Measurements from ENCODE around the gene TRMU.

Gene TRMU

GRCh38 chr22:46371623-46372226 lies 36.2 kb downstream of the TRMU start:
- DNase-seq, result no peak

DNA sequence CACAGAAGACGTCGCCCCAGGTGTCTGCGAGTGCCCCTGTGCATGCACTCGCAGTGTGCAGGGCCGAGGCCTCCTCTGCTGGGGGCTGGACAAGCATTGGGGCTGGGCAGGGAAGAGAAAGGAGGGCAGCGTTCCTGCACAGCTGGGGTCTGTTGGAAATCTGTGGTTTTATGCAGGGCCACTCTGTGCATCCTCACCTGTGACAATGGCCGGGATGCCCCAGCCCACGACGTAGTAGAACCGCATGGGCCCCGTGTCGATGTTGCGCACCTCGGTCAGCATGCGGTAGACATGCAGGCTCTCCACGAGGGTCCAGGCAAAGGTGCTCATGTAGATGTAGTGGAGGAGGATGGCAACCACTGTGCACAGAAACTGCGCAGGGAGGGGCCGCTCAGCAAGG lies 37.2 kb downstream of the TRMU start:
- DNase-seq, result no peak

GRCh38 chr22:46373159-46373558 lies 37.6 kb downstream of the TRMU start:
- DNase-seq, result no peak

GRCh38 chr22:46373921-46374662 lies 38.6 kb downstream of the TRMU start:
- DNase-seq, result no peak

- no peak for DNase-seq
Measured at GRCh38 chr22:46374663-46375474, 39.4 kb downstream of the TRMU start.

GRCh38 chr22:46376111-46376510 lies 40.6 kb downstream of the TRMU start:
- no peak for DNase-seq

DNA sequence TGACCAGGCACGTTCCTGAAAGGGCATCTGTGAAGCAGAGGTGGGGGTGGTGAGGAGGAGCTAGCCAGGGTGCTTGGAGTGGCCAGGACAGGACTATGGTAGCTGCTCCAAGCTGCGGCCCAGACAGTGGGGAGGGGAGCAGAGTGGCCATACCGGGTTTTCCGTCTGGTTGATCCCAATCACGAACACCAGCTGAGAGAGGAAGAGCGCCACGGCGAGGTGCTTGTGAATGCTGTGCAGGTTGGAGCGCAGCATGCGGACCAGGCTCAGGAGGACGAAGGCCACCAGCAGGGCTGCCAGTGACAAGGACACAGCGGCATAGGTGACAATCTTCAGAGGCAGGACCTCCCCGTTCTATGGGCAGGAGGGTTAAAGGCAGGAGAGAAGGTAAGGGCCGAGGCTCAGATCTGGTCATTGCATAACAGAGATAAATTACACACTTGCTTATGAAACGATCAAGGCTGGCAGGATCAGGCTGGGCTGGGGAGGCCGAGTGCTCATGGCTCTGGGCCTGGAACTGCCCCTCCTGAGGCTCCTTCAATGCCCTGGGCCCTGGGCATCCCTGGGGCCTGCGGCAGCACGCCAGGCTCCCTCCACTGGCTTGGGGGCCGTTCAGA lies 41.5 kb downstream of the TRMU start:
- DNase-seq, result no peak

GRCh38 chr22:46377525-46378425 lies 42.3 kb downstream of the TRMU start:
- no peak for DNase-seq

- no peak for DNase-seq
Measured at GRCh38 chr22:46378426-46379065, 43.0 kb downstream of the TRMU start.

DNA sequence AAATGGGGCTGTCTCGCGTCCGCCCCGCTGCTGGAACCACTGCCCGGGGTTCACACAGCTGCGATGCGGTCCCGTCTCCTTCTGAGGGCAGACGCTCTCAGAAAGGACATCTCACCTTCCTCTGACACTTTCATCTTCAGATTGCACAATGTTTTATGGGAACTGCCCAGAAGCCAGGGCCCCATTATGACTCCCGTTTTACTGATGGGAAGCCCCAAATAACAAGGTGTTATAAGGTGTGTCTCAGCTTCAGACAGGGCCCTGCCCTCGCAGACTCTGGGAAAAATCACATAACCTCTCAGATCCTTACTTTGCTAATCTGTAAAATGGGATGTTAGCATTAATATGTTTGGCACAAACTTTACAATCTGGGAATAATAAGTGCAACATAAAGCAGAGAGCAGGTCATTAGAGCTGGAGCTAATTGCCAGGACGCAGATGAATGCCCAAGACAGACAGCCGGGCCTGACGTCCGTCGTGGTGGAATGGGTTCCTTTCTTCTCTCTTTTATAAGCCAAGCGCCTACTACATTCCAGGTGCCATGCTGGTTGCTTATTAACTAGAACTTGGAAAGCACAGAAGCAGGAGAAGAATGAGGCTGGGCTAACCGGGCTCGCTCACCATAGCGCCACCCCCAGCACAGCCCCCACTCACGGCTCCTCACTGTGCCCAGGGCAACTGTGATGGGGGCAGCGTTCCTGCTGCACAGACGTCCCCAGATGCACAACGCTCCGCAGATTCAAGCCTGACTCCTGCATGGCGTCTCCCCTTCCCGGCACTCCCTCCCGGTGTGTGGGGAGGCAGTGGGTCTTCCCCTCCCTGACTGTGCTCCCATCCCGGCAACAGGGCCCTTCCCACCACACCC lies 43.8 kb downstream of the TRMU start:
- no peak for DNase-seq

DNA sequence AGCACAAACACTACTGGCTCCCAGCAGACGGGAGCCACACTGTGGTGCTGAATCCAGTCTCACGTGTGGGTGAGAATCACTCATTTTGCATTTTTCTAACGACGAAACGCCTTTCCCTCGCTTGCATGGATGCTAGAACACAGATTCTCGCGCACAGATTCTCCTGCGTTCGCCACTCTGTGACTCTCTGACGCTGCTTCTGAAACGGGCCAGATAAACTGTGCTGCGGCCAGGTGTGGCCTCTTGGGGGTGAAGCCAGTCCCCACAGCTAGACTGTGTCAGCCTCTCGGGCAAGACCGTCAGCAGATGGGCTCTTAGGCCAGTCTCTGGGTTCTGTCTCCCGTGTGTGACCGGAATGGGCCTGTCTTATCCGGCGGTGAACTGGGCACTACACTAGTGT lies 44.6 kb downstream of the TRMU start:
- no peak for DNase-seq

DNA sequence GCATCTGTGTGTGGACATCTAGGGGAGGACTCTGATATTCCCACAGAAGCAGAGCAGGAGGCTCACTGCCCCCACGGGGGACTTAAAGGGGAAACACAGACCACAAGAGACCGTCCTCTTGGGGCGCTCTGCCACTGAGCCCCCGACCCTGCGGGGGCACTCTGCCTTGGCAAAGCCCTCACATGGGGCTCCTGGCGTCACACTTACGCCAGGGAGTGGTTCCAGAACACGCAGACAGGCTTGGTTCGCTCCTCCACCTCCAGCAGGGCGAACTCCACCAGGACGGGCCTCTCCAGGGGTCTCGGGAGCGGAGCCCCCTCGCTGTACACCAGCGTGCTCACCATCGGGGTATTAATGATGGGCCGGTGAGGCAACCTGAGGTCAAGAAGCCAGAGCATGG lies 45.1 kb downstream of the TRMU start:
- DNase-seq, result no peak

- no peak for DNase-seq
Measured at GRCh38 chr22:46381142-46381541, 45.6 kb downstream of the TRMU start.

GRCh38 chr22:46381731-46382130 lies 46.2 kb downstream of the TRMU start:
- DNase-seq, result no peak

DNA sequence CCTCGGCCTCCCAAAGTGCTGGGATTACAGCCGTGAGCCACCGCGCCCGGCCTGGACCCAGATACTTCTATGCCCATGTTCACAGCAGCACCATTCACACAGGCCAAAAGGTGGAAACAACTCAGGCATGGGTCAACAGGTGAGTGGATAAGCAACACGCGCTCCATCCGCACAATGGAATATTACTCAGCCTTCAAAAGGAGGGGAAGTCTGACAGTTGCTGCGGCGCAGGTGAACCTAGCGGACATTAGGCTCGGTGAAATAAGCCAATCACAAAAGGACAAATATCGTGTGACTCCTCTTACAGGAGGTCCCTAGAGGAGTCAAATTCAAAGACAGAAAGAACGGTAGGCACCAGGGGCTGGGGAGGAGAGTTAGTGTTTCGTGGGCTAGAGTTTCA lies 47.0 kb downstream of the TRMU start:
- no peak for DNase-seq

DNA sequence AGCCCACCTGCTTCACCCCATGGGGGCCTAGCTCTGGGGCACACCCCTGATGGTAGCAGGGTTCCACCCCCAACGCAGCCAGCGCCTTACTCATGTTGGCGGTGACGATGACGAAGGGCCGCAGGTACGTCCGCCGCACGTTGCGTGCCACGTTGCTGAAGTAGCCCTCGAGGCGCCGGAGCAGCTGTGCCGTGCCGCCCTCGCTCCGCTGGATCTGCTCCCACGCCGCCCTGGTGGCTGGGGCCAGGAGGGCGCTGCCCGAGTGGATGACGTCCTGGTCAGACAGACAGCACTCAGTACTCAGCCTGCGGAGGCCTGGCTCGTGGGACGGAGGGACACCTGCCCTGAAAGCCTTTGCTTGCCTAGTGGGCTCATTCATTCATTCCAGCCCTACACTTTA lies 50.8 kb downstream of the TRMU start:
- no peak for DNase-seq

GRCh38 chr22:46387748-46388147 lies 52.2 kb downstream of the TRMU start:
- DNase-seq, result no peak

GRCh38 chr22:46388647-46389046 lies 53.1 kb downstream of the TRMU start:
- DNase-seq, result no peak

DNA sequence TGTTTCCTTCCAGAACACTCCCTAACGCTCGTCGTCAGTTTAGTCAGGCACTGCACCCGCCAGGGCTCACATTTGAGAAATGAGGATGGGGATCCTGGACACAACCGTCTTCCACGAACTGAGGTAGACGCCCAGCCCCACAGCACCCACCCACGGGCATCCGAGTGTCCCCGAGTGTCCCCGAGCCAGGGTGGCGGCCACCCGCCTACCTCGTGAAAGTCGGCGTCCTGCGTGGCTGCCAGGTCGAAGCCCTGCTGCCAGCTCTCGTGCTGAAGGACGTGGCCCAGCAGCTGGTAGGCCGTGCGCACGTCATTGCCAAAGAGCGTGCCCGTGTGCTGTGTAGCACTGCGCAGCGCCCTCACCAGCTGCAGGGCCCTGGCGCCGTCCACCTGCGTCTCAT lies 53.6 kb downstream of the TRMU start:
- DNase-seq, result no peak

- no peak for DNase-seq
Measured at GRCh38 chr22:46390105-46390651, 54.7 kb downstream of the TRMU start.
